GM12878 (cell line): ENCODE results near the gene MSH4. TPM values are rescaled to one million over a fixed set of nuclear protein-coding genes. Genes with fewer than 3 reads are reported as not detected.

Experiments
- ATAC-seq: fragments of 200-7000 bp; cut with Tn5 transposase; 3 replicates; pipeline ENCODE4 v1.9.1; 2020; ENCODE audit warnings: mild to moderate bottlenecking, moderate library complexity
- BruUV-seq: library from RNA; stranded (reverse); fragments of 400-500 nt; replicated peaks from 2 replicates; lab custom pipeline; 2021; lab: Mats Ljungman, UMichigan
- CTCF ChIA-PET: fragments of 300-600 bp; sonication (Branson Sonifier 250); formaldehyde crosslinking; extraction: SDS; loops from one replicate; lab custom pipeline; 2021; ENCODE audit warnings: inconsistent platforms; lab: Yijun Ruan, JAX
- POLR2A ChIA-PET: fragments of 350-600 bp; formaldehyde crosslinking; extraction: SDS; loops from one replicate; lab custom pipeline; 2021; ENCODE audit warnings: inconsistent platforms; lab: Charles Lee
- RAD21 ChIA-PET: fragments of 300-600 bp; sonication (Branson Sonifier 250); formaldehyde crosslinking; loops from one replicate; lab custom pipeline; 2023; ENCODE audit warnings: antibody characterized with exemption; ENCODE audit not compliant: unreplicated experiment; lab: Charles Lee
- SMC1A ChIA-PET: fragments of 300-600 bp; sonication (Branson Sonifier 250); formaldehyde crosslinking; loops from one replicate; lab custom pipeline; 2023; ENCODE audit not compliant: unreplicated experiment, uncharacterized antibody; lab: Charles Lee
- DNase-seq: peaks from one replicate; pipeline ENCODE4 v3.0.0-alpha.2; 2011; ENCODE audit warnings: low read depth, low spot score
- FAIRE-seq: peaks from 3 replicates; lab custom pipeline; 2011; peaks lifted over from hg19 to GRCh38; lab: Jason Lieb, UNC
- H2AFZ ChIP-seq: 2 replicates; pipeline ENCODE4 v1.6.0; 2011; ENCODE audit warnings: low read depth, low read length, control low read depth; ENCODE audit not compliant: control insufficient read depth
- H3K27ac ChIP-seq: 2 replicates; pipeline ENCODE4 v1.5.1; 2011; ENCODE audit warnings: control low read depth; ENCODE audit not compliant: control insufficient read depth, insufficient read depth
- H3K27me3 ChIP-seq, 2 experiments: replicated peaks in 1 of 2; 2 replicates each; pipeline versions ENCODE4 v1.6.0 to v1.6.1; 2011; ENCODE audit warnings: low read length in 1 of 2; ENCODE audit not compliant: control insufficient read depth in 2 of 2, insufficient read depth in 2 of 2
- H3K36me3 ChIP-seq, 2 experiments: 2 replicates each; pipeline ENCODE4 v1.5.1; 2011; ENCODE audit warnings: low read length in 1 of 2; ENCODE audit not compliant: control insufficient read depth in 2 of 2, insufficient read depth in 2 of 2
- H3K4me1 ChIP-seq: 2 replicates; pipeline ENCODE4 v1.6.1; 2011; ENCODE audit warnings: mild to moderate bottlenecking, low read length, moderate library complexity, mixed read lengths; ENCODE audit not compliant: control insufficient read depth, insufficient read depth
- H3K4me2 ChIP-seq: 2 replicates; pipeline ENCODE4 v1.6.0; 2011; ENCODE audit warnings: control low read depth; ENCODE audit not compliant: control insufficient read depth, insufficient read depth
- H3K4me3 ChIP-seq: fragments of 200-600 bp; sonication (generic); 2 replicates; pipeline ENCODE4 v1.5.1; 2016
- H3K79me2 ChIP-seq: 2 replicates; pipeline ENCODE4 v1.6.0; 2011; ENCODE audit warnings: low read length; ENCODE audit not compliant: control insufficient read depth, insufficient read depth
- H3K9ac ChIP-seq: 2 replicates; pipeline ENCODE4 v1.8.0; 2011; ENCODE audit warnings: low read length, control low read depth, mixed read lengths; ENCODE audit not compliant: control insufficient read depth, insufficient read depth
- H3K9me3 ChIP-seq: replicated peaks from 3 replicates; pipeline ENCODE4 v1.5.1; 2011; ENCODE audit warnings: mild to moderate bottlenecking, low read length; ENCODE audit not compliant: control insufficient read depth, insufficient read depth
- H4K20me1 ChIP-seq: 2 replicates; pipeline ENCODE4 v1.6.0; 2011; ENCODE audit not compliant: control insufficient read depth, insufficient read depth
- EZH2 ChIP-seq: IDR thresholded peaks from 2 replicates; pipeline ENCODE4 v1.6.1; 2012; ENCODE audit warnings: low read depth, mild to moderate bottlenecking, control low read depth, inconsistent platforms, low read length, borderline replicate concordance; ENCODE audit not compliant: control insufficient read depth
- FOXM1 ChIP-seq: IDR thresholded peaks from 2 replicates; pipeline ENCODE4 v1.6.1; 2012; ENCODE audit warnings: low read depth, mild to moderate bottlenecking, inconsistent platforms, low read length, moderate library complexity
- RBBP5 ChIP-seq: fragments of 200-600 bp; sonication (generic); conservative IDR thresholded peaks from 2 replicates; pipeline ENCODE4 v1.6.1; 2016
- SMAD1 ChIP-seq: fragments of 450-650 bp; IDR thresholded peaks from 2 replicates; pipeline ENCODE4 v1.6.1; 2018; ENCODE audit warnings: mild to moderate bottlenecking, low read depth; ENCODE audit not compliant: partially characterized antibody
- ZBED1 ChIP-seq: IDR thresholded peaks from 2 replicates; pipeline ENCODE4 v1.6.1; 2016; ENCODE audit warnings: borderline replicate concordance
- in situ Hi-C: fragments of 300-500 bp; cut with MboI; formaldehyde crosslinking; loops from 9 replicates; pipeline ENCODE4 v1.14.3; 2018; ENCODE audit warnings: mixed read lengths
- intact Hi-C: fragments of 100-400 bp; cut with micrococcal nuclease; formaldehyde crosslinking; loops from one replicate; pipeline ENCODE4 v1.14.2; 2022; ENCODE audit not compliant: unreplicated experiment
- polyA plus RNA-seq, 11 experiments: library from polyadenylated mRNA; depleted of rRNA in 4 of 11; unstranded in 6 of 11; stranded (reverse) in 5 of 11; fragments of >200 nt; fragmentation: Nextera tagmentation in 4 of 11; fragmentation: Illumina TruSeq in 1 of 11; extraction: Ambion mirVana in 4 of 11; extraction: Trizol in 1 of 11; gene quantifications; 1 replicate in 1 of 11; 2 replicates in 10 of 11; pipeline versions ENCODE4 v1.2.1 to v1.2.3, GENCODE V29; 2011 to 2016; ENCODE audit warnings: inconsistent platforms in 2 of 11, missing spikeins in 2 of 11, low read depth in 1 of 11
- total RNA-seq, 4 experiments: library from RNA; depleted of rRNA in 3 of 4; stranded (reverse); fragments of >200 nt in 3 of 4; fragmentation: Illumina TruSeq in 1 of 4; extraction: Trizol in 1 of 4; gene quantifications; 2 replicates each; pipeline versions ENCODE4 v1.2.1 to v1.2.3, GENCODE V29; 2013 to 2021
- TF ChIP-seq, protein P1 (sequence below): fragments of 450-650 bp; formaldehyde crosslinking; IDR thresholded peaks from 2 replicates; pipeline ENCODE4 v1.4.0; 2022; ENCODE audit warnings: mild to moderate bottlenecking, moderate library complexity

Gene MSH4
- total and polyA plus RNA-seq, 10 of the 15 experiments (the other 5 are each of a cell fraction or from before 2014, with no cell fraction given): 0.04 to 0.34 (median 0.09) TPM; not detected in 3

DNA sequence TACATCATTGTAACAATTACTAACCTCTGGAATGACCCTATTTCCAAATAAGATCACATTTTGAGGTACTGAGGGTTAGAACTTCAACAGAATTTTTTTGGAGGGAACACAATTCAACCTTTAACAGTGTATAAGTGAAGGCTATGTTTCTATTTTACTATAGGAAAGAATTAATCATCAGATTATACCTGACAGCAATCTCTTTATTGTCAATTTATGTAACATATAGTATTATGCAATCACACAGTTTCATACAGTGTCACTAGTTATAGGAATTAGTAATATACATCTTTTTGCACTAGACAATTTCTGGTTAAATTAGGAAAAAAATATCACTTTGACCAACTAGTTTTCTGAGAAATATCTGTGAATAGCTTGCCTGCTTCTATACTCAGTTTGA lies 59.1 kb downstream of the MSH4 start:
- RAD21 ChIA-PET: no interaction called here
- FAIRE-seq: no peak
- Histone ChIP-seq H4K20me1 (no peaks in the 10 kb centered on the region), H3K4me3 (no peak overlapping the region), H3K4me1 (no peaks in the 10 kb centered on the region), H3K9ac (no peak overlapping the region), H3K4me2 (no peak overlapping the region), H3K27ac (no peak overlapping the region), H3K9me3 (no peaks in the 10 kb centered on the region), H3K27me3 (no peaks in the 10 kb centered on the region), H3K36me3 (no peaks in the 10 kb centered on the region), H2AFZ (no peak overlapping the region), H3K79me2 (no peaks in the 10 kb centered on the region)
- no peak for DNase-seq
- SMC1A ChIA-PET: no interaction called here
- no peak for TF ChIP-seq SMAD1
- no peak for TF ChIP-seq ZBED1
- TF ChIP-seq FOXM1: no peak
- no peak for TF ChIP-seq RBBP5
- no peak for TF ChIP-seq EZH2
- TF ChIP-seq, protein P1, sequence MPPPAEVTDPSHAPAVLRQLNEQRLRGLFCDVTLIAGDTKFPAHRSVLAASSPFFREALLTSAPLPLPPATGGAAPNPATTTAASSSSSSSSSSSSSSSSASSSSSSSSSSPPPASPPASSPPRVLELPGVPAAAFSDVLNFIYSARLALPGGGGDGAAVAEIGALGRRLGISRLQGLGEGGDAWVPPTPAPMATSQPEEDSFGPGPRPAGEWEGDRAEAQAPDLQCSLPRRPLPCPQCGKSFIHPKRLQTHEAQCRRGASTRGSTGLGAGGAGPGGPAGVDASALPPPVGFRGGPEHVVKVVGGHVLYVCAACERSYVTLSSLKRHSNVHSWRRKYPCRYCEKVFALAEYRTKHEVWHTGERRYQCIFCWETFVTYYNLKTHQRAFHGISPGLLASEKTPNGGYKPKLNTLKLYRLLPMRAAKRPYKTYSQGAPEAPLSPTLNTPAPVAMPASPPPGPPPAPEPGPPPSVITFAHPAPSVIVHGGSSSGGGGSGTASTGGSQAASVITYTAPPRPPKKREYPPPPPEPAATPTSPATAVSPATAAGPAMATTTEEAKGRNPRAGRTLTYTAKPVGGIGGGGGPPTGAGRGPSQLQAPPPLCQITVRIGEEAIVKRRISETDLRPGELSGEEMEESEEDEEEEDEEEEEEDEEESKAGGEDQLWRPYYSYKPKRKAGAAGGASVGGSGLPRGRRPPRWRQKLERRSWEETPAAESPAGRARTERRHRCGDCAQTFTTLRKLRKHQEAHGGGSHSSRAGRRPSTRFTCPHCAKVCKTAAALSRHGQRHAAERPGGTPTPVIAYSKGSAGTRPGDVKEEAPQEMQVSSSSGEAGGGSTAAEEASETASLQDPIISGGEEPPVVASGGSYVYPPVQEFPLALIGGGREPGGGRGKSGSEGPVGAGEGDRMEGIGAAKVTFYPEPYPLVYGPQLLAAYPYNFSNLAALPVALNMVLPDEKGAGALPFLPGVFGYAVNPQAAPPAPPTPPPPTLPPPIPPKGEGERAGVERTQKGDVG (CRISPR knock-in tag): no peak
- intact Hi-C loops (no loop called here), in situ Hi-C loops (no loop called here)
- BruUV-seq: no TSS peak
- ATAC-seq: no peak
- POLR2A ChIA-PET: no interaction called here
- CTCF ChIA-PET: no interaction called here
